Neutrophil (primary cell): ENCODE results near the gene KLHL18.
"Not testable (repeated sequence)": the region's sequence is repeated elsewhere in the genome, so short reads cannot be mapped to it uniquely, and the experiment has no call there.

Experiments
- H3K27ac ChIP-seq: fragments of 200-600 bp; sonication (generic); 2 replicates; pipeline ENCODE4 v1.5.1; 2016; ENCODE audit warnings: mild to moderate bottlenecking, moderate library complexity
- H3K27me3 ChIP-seq: fragments of 200-600 bp; sonication (generic); 2 replicates; pipeline ENCODE4 v1.6.0; 2016; ENCODE audit warnings: mild to moderate bottlenecking
- H3K36me3 ChIP-seq: fragments of 200-600 bp; sonication (generic); 2 replicates; pipeline ENCODE4 v1.5.1; 2017
- H3K4me1 ChIP-seq, 2 experiments: fragments of 200-600 bp in 1 of 2; sonication (generic) in 1 of 2; 1 replicate in 1 of 2; 2 replicates in 1 of 2; pipeline versions ENCODE4 v1.5.1 to v1.6.1; 2013 to 2016; ENCODE audit warnings: low read depth in 1 of 2, low read length in 1 of 2, mild to moderate bottlenecking in 1 of 2, moderate library complexity in 1 of 2; ENCODE audit not compliant: control insufficient read depth in 1 of 2, insufficient read depth in 1 of 2
- H3K4me3 ChIP-seq, 2 experiments: fragments of 200-600 bp in 1 of 2; sonication (generic) in 1 of 2; 1 replicate in 1 of 2; 2 replicates in 1 of 2; pipeline ENCODE4 v1.5.1; 2013 to 2016; ENCODE audit warnings: low read depth in 1 of 2, low read length in 1 of 2, mild to moderate bottlenecking in 1 of 2, moderate library complexity in 1 of 2
- H3K9me3 ChIP-seq: fragments of 200-600 bp; sonication (generic); 2 replicates; pipeline ENCODE4 v1.5.1; 2016
- CTCF ChIP-seq: fragments of 200-600 bp; sonication (generic); IDR thresholded peaks from 2 replicates; pipeline ENCODE4 v1.5.1; 2016; ENCODE audit warnings: antibody characterized with exemption

KLHL18 gene

GRCh38 chr3:47347217-47347801 is 64.6 kb downstream of the KLHL18 start:
- H3K4me3 ChIP-seq: no peak overlapping the region
- no peaks in the 10 kb centered on the region for H3K9me3 ChIP-seq
- peaks cover 8 to 11% of the 10 kb centered on the region in 2 experiments for H3K4me1 ChIP-seq
- H3K36me3 ChIP-seq: peaks cover 42% of the 10 kb centered on the region
- H3K27me3 ChIP-seq: no peaks in the 10 kb centered on the region
- TF ChIP-seq CTCF: no peak
- H3K27ac ChIP-seq: peak overlapping the region; percentile 47

GRCh38 chr3:47348411-47349154 is 65.8 kb downstream of the KLHL18 start:
- no peaks in the 10 kb centered on the region for H3K9me3 ChIP-seq
- TF ChIP-seq CTCF: no peak

GRCh38 chr3:47355010-47355409 is 72.3 kb downstream of the KLHL18 start:
- Histone ChIP-seq H3K36me3 (no peaks in the 10 kb centered on the region), H3K27ac (no peak overlapping the region), H3K27me3 (no peaks in the 10 kb centered on the region), H3K4me3 (no peak overlapping the region), H3K4me1 (no peaks in the 10 kb centered on the region), H3K9me3 (no peaks in the 10 kb centered on the region)
- TF ChIP-seq CTCF: no peak

More at GRCh38 chr3:47348411-47349154, 65.8 kb downstream of the KLHL18 start:
- H3K27me3 ChIP-seq: no peaks in the 10 kb centered on the region
- peaks cover 29% of the 10 kb centered on the region for H3K36me3 ChIP-seq
- no peak overlapping the region for H3K27ac ChIP-seq
- H3K4me3 ChIP-seq: no peak overlapping the region
- peaks cover 8 to 11% of the 10 kb centered on the region in 2 experiments for H3K4me1 ChIP-seq

- H3K4me3 ChIP-seq: no peak overlapping the region
- H3K36me3 ChIP-seq: no peaks in the 10 kb centered on the region
- no peaks in the 10 kb centered on the region for H3K9me3 ChIP-seq
- H3K27ac ChIP-seq: no peak overlapping the region
- H3K4me1 ChIP-seq: peaks cover under 1 to 2% of the 10 kb centered on the region in 2 experiments
- TF ChIP-seq CTCF: no peak
- H3K27me3 ChIP-seq: no peaks in the 10 kb centered on the region
These were observed 73.5 kb downstream of the KLHL18 start for GRCh38 chr3:47356201-47356600.

- Histone ChIP-seq H3K36me3 (no peaks in the 10 kb centered on the region), H3K9me3 (no peaks in the 10 kb centered on the region), H3K27ac (no peak overlapping the region), H3K4me1 (peaks cover 32% of the 10 kb centered on the region in 2 experiments), H3K27me3 (no peaks in the 10 kb centered on the region), H3K4me3 (no peak overlapping the region)
- no peak for TF ChIP-seq CTCF
These were observed 76.6 kb downstream of the KLHL18 start for GRCh38 chr3:47359323-47359722.

- not testable (repeated sequence) for H3K4me3 ChIP-seq, H3K9me3 ChIP-seq, H3K36me3 ChIP-seq, H3K27ac ChIP-seq, H3K27me3 ChIP-seq
- peaks cover 33 to 36% of the 10 kb centered on the region in 2 experiments for H3K4me1 ChIP-seq
These were observed 77.4 kb downstream of the KLHL18 start for GRCh38 chr3:47360110-47360517.
